GM12865 (cell line): Measurements from ENCODE around the gene CR1L.
"Not testable (repeated sequence)": the region's sequence is repeated elsewhere in the genome, so short reads cannot be mapped to it uniquely, and the experiment has no call there.

Source experiments
- DNase-seq: peaks from one replicate; pipeline ENCODE4 v3.0.0; 2010; ENCODE audit warnings: low read depth
- H3K4me3 ChIP-seq: 2 replicates; pipeline ENCODE4 v1.5.1; 2011; ENCODE audit warnings: mild to moderate bottlenecking, low read depth, low read length, control low read depth
- TF ChIP-seq, protein P1 (sequence below): IDR thresholded peaks from 2 replicates; pipeline ENCODE4 v1.5.1; 2011; ENCODE audit warnings: low read length, control low read depth, low read depth, inconsistent platforms; ENCODE audit not compliant: insufficient read depth; ENCODE audit errors: missing control alignments

The CR1L gene

DNA sequence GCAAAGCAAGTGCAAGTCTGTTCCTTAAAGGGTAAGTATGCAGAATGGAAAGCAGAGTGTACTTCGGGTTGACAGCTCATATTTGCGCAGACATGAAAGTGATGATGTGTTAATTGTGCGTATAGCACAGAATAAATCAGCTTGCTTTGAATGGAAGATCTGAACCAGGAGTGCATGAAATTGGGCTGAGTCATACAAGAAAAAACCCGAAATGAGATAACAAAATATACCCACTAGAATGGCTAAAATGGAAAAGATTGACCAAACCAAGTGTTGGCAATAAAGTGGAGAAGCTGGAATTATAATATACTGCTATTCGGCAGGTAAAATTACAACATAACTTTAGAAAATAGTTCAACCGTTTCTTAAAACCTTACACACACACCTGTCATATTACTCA, 28.5 kb downstream of the CR1L start:
- TF ChIP-seq, protein P1, sequence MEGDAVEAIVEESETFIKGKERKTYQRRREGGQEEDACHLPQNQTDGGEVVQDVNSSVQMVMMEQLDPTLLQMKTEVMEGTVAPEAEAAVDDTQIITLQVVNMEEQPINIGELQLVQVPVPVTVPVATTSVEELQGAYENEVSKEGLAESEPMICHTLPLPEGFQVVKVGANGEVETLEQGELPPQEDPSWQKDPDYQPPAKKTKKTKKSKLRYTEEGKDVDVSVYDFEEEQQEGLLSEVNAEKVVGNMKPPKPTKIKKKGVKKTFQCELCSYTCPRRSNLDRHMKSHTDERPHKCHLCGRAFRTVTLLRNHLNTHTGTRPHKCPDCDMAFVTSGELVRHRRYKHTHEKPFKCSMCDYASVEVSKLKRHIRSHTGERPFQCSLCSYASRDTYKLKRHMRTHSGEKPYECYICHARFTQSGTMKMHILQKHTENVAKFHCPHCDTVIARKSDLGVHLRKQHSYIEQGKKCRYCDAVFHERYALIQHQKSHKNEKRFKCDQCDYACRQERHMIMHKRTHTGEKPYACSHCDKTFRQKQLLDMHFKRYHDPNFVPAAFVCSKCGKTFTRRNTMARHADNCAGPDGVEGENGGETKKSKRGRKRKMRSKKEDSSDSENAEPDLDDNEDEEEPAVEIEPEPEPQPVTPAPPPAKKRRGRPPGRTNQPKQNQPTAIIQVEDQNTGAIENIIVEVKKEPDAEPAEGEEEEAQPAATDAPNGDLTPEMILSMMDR = no peak
- no peak overlapping the region for H3K4me3 ChIP-seq
- no peak for DNase-seq

DNA sequence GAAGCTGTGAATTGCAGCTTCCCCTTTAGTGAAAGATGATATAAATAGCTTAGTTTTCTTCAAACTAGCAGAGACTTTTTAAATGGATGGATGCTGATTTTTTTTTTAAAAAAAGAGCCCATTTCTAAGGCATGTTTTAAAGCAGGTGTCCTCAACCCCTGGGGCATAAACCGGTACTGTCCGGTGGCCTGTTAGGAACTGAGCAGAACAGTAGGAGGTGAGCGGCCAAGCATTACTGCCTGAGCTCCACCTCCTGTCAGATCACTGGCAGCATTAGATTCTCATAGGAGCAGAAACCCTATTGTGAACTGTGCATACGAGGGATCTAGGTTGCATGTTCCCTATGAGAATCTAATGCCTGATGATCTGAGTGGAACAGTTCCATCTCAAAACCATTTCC, 31.2 kb downstream of the CR1L start:
- DNase-seq = no peak
- TF ChIP-seq, protein P1 = no peak
- H3K4me3 ChIP-seq = no peak overlapping the region

DNA sequence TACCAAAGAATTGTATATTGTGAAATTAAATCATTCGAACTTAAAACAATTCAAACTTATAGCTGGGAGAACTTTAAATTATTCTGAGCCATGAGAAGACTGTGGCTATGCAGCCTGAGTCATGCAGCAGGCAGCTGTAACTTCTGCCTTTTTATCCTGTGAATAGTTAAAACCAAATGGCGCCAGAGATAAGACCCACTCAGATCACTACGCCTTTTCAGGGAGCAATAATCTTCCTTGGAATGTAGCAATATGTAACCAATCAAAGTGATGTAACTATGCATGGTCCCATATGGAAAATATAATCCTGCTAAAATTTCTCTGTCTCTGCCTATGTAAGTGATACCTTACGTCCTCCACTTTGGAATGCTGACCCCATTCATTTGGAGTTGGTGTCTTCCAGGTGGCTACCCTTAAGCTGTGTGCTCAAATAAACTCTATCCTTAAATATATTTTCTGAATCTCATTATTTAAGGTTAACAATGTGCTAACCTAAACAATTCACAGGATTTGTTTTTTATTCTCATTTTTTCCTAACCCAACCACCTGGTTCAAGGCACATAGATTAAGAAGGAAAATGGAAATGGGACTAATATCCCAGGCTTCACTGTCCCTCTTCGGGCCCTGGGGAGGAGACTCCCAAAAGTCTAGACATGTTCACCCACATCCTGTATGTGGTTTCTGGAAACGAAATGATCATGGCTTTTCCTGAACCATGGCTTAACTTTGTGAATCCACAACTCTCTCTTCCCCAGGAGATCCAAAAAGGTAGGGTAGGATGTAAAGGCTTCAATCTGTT, 35.9 kb downstream of the CR1L start:
- not testable (repeated sequence) for DNase-seq, H3K4me3 ChIP-seq

DNA sequence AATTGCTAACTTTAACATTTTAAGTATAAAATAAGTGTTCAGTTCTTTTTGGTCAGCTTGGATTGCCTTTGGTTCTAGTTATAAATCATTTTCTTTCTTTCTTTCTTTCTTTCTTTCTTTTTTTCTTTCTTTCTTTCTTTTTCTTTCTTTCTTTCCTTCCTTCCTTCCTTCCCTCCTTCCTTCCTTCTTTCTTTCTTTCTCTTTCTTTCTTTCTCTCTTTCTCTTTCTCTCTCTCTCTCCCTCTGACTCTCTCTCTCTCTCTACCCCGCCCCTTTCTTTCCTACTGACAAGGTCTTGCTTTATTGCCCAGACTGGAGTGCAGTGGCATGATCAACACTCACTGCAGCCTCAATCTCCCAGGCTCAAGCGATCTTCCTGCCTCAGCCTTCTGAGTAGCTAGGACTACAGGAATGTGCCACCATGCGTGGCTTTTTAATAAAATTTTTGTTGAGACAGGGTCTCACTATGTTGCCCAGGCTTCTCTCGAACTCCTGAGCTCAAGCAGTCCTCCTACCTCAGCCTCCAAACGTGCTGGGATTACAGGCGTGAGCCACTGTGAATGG, 38.0 kb downstream of the CR1L start:
- not testable (repeated sequence) for DNase-seq, H3K4me3 ChIP-seq

DNA sequence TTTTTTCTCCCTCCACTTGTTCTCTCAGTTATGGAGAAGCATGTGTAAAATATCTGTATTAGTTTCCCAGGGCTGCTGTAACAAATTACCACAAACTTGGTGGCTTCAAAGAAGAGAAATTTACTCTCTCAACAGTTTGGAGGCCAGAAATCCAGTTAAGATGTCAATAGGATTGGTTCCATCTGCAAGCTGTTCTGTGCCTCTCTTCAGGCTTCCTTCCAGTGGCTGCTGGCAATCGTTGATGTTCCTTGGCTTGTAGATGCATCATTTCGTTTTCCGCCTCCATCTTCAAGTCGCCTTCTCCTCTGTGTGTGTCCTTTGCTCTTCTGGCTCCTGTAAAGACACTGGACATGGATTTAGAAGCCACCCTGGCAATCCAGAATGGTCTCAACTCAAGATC, 45.6 kb downstream of the CR1L start:
- not testable (repeated sequence) for DNase-seq, H3K4me3 ChIP-seq

DNA sequence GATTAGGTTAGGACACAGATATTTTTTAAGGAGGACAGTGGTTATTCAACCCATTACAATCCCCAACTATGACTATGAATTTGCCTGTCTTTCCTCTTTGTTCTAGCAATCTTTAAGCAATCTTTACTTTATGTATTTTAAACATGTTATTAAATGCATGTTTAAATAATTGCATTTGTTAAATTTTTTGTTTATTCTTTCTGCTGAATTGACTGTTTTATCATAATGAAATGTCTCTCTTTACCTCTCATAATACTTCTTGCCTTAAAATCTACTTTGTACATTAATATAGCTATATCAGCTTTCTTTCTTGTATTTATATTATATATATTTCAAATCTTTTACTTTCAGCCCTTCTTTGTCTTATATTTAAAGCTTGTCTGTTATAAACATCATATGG, 46.1 kb downstream of the CR1L start:
- TF ChIP-seq, protein P1 = no peak
- H3K4me3 ChIP-seq = no peak overlapping the region
- DNase-seq = no peak

DNA sequence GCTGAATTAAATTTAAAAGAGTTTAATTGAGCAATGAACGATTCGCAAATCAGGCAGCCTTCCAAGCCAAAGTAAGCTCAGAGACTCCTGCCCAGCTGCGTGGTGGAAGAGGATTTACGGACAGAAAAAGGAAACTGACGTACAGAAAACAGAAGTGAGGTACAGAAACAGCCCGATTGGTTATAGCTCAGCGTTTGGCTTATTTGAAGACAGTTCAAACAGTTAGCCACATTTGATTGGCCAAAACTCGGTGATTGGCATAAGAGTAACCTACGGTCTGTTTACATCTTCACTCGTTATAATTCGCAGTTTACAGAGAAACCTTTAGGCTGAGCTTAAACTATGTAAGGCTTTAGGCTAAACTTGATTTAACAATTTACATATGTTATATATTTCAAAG, 46.9 kb downstream of the CR1L start:
- no peak for DNase-seq
- no peak overlapping the region for H3K4me3 ChIP-seq
- TF ChIP-seq, protein P1 = no peak

DNA sequence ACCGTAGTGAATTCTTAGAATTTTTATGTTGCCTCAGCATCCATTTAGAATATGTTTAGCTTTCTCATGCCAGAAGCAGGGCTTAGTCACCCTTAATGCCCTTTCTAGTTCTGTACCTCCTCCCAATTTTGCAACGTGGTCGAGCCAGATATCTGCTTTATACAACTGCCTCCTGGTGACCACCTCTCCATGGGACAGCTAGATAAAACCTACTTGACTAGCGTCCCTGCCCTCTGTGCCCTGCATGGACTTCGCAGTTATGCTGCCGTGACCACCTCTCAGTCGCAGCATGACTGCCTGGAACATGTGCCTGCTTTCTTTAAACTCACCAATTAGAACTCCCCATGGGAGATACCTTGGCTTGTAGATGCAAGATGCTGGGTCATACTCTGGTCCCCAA, 47.4 kb downstream of the CR1L start:
- DNase-seq, H3K4me3 ChIP-seq: not testable (repeated sequence)

DNA sequence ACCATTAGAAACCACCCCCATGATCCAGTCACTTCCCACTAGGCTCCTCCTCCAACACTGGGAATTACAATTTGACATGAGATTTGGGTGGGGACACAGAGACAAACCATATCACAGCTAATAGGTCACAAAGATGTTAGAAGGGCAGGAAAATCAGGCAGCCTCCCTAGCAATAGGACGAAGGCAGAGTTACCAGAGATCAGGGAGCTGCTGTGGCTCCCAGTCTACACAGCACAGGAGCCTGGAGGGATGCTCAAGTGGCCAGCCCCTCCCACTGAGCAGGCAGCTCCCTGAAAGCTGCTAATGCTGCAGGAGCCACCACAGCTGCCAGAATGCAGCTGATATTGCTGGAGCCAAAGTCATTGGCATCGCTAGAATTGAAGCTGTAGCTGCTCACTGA, 51.0 kb downstream of the CR1L start:
- no peak overlapping the region for H3K4me3 ChIP-seq
- no peak for DNase-seq
- TF ChIP-seq, protein P1 = no peak
